NCI-H460 (cell line): ENCODE results near the gene FAF2. TPM values are rescaled to one million over a fixed set of nuclear protein-coding genes. Genes with fewer than 3 reads are reported as not detected.
"Not testable (repeated sequence)": the region's sequence is repeated elsewhere in the genome, so short reads cannot be mapped to it uniquely, and the experiment has no call there.

Experiments
- DNase-seq: peaks from one replicate; pipeline ENCODE4 v3.0.0-alpha.2; 2016; ENCODE audit warnings: low read depth; ENCODE audit errors: extremely low read depth
- total RNA-seq: library from RNA; depleted of rRNA; stranded (reverse); fragments of >200 nt; shearing (Covaris generic); gene quantifications from 2 replicates; pipeline ENCODE4 v1.2.3, GENCODE V29; 2014

The FAF2 gene
- total RNA-seq, 1 experiment from 2014 or later = 72.4 TPM

GRCh38 chr5:176454724-176455394 lies 6.7 kb downstream of the FAF2 start:
- no peak for DNase-seq

GRCh38 chr5:176458904-176459561 lies 10.8 kb downstream of the FAF2 start:
- no peak for DNase-seq

- no peak for DNase-seq
These were observed 13.2 kb downstream of the FAF2 start for GRCh38 chr5:176461349-176461748.

DNA sequence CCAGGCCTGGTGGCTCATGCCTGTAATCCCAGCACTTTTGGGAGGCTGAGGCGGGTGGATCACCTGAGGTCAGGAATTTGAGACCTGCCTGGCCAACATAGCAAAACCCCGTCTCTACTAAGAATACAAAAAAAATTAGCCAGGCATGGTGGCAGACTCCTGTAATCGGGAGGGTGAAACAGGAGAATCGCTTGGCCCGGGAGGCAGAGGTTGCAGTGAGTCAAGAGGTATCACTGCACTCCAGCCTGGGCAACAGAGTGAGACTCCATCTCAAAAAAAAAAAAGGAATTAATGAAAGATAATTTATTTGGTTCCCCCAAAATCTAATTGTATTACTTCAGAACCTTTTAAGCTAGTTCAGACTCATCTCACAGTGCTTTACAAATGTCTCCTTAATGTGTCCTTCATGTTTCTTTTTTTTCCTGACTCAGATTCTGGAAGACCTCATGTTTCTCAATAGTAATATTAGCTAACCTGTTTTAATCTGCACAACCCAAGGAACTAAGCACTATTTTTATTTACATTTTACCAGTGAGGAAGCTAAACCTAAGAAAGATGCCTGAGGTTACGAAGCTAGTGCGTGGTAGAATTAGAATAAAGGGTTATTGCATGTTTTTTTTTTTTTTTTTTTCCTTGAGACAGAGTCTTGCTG lies 15.1 kb downstream of the FAF2 start:
- DNase-seq = no peak

DNA sequence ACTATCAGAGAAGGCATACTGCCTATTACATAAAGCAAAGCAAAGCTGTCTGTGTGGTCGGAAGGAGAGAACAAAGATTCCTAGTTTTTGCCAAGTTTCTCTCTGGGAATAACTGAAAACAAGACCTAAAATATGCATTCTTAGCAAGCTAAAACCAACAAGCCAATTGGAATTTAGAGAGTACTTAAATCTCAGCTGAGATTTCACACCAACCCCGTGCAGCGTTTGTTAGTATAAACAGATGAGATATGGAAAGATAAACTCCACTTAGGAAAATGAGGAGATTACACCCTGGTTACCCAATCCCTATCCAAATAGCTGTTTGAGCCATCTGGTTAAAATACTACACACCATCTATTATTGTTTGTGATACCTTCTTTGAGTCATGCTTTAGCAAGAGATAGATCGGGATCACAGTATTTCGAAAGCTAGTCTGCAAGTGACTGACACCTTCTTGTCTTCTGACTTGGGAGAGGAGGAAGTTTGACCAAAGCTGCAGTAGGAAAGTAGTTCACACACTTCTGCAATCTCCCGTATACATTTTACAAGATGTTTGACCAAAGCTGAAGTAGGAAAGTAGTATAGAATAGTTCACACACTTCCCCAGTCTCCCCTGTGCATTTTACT lies 18.2 kb downstream of the FAF2 start:
- DNase-seq = peak; percentile 44

DNA sequence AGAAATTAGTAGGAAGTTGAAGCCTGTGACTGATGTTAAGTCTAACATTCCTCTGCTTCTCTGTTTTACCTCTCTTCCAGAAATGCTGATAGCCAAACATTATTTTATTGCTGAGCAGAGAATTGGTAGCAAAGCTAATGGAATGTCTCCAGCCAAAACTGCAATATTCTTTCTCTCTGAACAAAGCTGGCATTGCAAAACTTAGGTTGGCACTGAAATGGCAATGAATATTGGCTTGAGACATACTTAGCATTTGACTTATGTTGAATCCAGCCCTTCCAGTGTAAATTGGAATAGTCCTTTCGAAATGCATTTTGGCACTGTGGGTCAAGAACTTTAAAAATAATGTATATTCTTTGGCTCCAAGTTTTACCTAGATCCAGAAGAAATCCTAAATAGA lies 21.1 kb downstream of the FAF2 start:
- DNase-seq = no peak

DNA sequence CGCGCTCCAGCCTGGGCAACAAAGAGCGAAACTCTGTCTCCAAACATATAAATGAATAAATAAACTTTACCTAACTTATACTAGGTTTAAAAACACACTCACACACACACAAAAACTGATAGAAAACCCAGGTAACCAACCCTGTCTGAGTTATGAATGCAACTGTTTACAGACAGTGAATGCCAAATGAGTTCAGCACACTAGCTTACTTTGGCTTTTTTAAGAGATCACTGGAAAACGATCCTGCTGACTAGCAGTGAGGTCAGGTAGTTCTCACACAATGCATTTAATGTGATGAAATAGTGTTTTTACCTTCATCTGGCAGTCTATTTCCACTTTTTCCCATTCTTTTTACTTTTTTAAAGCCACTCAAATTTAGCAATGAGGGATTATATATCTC lies 22.4 kb downstream of the FAF2 start:
- no peak for DNase-seq

DNA sequence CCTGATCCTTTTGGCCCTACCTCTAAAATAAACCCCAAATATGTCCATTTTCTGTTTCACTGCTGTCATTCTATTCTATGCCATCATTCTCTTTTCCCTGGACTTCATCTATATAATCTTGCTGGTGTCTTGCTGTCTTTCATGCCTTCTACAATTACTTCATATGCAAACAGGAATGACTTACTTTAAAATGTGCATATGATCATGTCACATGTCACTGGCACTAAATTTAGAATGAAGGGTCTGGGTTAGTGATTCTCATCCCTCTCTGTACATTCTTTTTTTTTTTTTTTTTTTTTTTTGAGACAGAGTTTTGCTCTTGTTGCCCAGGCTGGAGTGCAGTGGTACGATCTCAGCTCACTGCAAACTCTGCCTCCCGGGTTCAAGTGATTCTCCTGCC lies 22.9 kb downstream of the FAF2 start:
- no peak for DNase-seq

GRCh38 chr5:176473335-176474006 lies 25.3 kb downstream of the FAF2 start:
- DNase-seq = no peak

DNA sequence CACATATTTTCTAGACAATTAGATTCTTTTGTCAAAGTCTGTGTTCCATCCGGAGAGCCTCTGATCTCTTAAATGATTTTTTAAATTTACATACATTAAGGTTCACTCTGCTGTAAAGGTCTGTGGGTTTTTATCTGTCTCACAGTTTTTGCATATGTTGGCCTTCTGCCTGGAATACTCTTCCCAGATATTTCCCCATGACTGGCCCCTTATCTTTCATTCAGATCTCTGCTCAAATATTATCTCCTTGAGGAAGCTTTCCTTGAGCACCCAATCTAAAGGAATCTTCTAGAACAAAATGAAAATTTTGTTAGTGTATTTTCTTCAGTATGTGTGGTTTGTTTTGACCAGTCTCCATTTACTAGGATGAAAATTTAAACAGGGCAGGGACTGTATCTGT lies 26.3 kb downstream of the FAF2 start:
- no peak for DNase-seq

DNA sequence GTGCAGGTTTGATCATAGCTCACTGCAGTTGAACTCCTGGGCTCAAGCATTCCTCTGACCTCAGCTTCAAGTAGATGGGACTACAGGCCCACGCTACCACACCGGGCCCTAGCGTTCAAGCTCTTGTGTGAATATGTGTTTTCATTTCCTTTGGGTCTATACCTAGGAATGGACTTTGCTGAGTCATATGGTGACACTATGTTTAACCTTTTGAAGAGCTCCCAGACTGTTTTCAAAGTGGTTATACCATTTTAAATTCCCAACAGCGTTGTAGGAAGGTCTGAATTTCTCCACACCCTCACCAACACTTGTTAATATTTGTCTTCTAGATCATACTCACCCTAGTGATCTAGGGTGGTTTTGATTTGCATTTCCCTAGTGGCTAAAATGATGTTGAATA lies 33.5 kb downstream of the FAF2 start:
- DNase-seq = peak; percentile 9

- DNase-seq = no peak
These were observed 37.0 kb downstream of the FAF2 start for GRCh38 chr5:176485176-176485575.

GRCh38 chr5:176486189-176486757 lies 38.1 kb downstream of the FAF2 start:
- DNase-seq = no peak

GRCh38 chr5:176487160-176487559 lies 39.0 kb downstream of the FAF2 start:
- DNase-seq = not testable (repeated sequence)

DNA sequence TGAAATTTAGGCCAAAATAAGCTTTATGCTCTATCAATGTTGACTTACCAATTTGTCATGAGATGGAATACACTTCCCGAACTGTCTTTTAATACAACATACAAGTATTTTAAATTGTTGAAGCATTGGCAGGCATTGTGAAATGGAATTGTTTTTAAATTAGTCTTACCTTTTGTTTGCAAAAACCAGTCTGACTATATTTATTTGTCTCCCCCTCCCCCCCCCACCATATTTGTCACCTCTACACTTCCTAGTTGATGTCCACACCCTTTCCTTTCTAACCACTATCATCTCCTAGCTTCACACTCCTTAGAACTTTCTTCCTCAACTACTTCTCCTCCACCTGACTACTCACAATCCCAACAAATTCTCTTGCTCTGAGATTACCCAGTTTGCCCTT lies 40.9 kb downstream of the FAF2 start:
- DNase-seq = no peak

DNA sequence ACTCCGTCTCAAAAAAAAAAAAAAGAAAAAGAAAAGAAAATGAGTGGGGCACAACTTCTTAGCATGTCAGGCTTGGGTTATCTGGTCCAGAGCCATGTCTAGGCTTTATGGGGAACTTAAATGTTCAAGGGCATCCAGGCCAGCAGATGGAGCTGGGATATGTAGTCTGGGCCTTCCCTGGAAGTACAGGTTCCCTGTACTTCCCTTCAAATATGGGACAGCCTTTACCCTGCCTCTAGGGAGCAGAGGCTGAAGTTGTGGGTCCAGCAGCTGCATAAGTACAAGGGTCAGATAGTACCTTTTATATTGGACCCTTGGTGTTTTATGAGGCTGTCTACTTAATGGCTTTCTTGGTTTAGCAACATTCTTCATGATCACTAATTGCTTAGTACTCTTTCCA lies 42.1 kb downstream of the FAF2 start:
- no peak for DNase-seq

DNA sequence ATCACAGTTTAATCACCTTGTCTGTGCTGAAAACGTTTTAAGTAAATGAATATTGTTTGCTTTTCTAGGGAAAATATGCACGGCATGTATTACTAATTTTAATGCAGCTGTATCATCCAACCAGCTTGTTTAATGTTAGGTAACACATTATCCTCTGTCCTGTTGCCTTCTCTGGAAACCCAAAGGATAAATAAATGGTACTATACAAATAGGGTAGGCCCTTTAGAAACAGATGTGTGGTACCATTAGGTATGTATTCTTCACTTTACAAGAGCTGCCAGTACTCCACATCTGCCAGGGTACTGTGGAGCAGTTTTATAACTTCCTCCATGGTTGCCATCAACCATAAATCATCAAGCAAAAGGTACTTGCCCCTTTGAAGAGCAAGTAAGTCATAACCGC lies 42.9 kb downstream of the FAF2 start:
- no peak for DNase-seq

DNA sequence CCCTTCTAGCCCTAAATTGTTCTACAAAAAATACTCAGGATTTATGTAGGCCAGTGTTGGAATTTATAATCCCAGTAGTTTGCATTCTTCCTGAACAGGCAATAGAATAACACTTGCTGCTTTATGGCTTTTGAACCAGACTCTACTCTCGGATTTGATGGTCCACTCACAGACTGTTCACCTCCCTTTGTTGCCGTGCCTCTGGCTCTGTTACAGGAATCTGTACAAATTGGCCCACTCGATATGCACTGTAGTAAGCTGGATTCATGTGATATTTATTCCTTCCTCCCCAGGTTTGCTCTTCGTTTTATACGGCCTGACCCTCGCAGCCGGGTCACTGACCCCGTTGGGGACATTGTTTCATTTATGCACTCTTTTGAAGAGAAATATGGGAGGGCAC lies 43.7 kb downstream of the FAF2 start:
- no peak for DNase-seq

DNA sequence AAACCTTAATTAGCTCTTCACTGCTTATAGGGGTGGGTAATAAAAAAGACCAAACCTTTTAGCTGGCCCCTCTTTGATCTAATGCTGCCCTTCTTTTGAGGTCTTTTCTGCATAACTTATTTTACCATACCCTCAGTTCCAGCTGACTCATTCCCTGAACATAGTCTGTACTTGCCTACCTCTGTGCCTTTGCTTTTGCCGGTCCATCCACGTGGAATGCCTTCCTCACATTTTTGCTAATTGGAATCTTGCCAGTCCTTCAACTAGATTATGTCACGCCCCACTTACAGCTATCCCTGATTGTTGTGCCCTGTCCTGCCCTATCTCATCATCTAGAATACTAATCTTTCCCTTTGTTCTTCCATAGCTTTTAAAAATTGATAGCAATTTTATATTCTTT lies 44.2 kb downstream of the FAF2 start:
- DNase-seq = no peak

DNA sequence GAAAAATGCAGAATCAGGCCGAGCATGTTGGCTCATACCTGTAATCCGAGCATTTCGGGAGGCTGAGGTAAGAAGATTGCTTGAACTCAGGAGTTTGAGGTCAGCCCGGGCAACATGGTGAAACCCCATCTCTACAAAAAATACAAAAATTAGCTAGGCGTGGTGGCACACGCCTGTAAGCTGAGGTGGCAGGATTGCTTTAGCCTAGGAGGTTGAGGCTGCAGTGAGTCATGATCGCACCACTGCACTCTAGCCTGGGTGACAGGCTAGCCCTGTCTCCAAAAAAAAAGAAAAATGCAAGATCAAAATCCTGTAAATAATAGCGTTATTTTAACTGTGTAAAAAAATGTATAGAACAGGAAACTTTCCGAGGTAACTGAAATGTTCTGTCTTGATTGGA lies 49.7 kb downstream of the FAF2 start:
- no peak for DNase-seq

GRCh38 chr5:176499273-176499672 lies 51.1 kb downstream of the FAF2 start:
- DNase-seq = no peak
